ENCODE data around the gene C19orf25. TPM values are rescaled to one million over a fixed set of nuclear protein-coding genes. Genes with fewer than 3 reads are reported as not detected.

The C19orf25 gene
- total and polyA plus RNA-seq, 9 of the 15 experiments (the other 6 are each of a cell fraction or from before 2014, with no cell fraction given), result 0.79 to 96.0 (median 36.1) TPM

DNA sequence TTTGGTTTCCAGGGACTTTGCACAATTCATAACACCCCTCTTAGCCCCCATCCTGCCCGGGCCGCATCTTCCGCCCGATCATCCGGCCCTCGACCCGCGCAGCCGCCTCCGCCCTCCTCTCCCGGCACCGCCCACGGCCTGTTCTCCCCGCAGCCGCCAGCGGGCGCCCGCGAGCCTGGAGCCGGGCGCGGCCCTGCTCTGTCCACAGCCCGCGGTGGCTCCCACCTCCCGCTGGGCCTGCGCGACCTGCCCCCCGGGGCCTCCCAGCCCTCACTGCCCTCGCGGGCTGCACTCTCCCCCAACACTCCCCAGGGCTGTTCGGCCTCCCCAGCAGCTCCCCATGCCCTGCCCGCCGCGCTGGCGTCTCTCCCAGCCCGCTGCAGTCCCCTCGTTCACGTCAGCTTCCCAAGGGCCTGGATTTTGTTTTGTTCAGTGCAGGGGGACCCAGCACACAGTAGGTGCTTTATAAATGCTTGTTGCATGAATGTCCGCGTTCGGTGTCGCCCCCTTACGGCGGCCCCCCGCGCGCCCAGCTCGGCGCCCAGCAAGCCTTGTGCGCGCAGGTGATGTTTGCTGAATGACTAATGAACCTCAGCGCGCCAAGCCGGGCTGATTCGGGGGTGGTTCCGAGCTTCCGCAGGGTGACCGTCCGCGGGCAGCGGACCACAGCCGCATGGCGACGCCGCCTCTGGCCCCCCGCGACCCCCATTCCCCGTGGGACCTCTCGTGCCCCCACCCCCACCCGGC lies 33.7 kb downstream of the C19orf25 start (continued):
- TF ChIP-seq IFI16 (CRISPR knock-in tag; IDR thresholded peaks at IDR 0.05), result no peak
- TF ChIP-seq SMAD2 (IDR thresholded peaks at IDR 0.05; ENCODE audit: low read depth, low read length), result no peak
- no peak for TF ChIP-seq ZNF609 (CRISPR knock-in tag; IDR thresholded peaks at IDR 0.05; ENCODE audit: borderline replicate concordance)
- TF ChIP-seq, protein P1, sequence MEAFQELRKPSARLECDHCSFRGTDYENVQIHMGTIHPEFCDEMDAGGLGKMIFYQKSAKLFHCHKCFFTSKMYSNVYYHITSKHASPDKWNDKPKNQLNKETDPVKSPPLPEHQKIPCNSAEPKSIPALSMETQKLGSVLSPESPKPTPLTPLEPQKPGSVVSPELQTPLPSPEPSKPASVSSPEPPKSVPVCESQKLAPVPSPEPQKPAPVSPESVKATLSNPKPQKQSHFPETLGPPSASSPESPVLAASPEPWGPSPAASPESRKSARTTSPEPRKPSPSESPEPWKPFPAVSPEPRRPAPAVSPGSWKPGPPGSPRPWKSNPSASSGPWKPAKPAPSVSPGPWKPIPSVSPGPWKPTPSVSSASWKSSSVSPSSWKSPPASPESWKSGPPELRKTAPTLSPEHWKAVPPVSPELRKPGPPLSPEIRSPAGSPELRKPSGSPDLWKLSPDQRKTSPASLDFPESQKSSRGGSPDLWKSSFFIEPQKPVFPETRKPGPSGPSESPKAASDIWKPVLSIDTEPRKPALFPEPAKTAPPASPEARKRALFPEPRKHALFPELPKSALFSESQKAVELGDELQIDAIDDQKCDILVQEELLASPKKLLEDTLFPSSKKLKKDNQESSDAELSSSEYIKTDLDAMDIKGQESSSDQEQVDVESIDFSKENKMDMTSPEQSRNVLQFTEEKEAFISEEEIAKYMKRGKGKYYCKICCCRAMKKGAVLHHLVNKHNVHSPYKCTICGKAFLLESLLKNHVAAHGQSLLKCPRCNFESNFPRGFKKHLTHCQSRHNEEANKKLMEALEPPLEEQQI (IDR thresholded peaks at IDR 0.05), result no peak
- no peak for TF ChIP-seq ZNF143 (CRISPR knock-in tag; IDR thresholded peaks at IDR 0.05)
- no peak for TF ChIP-seq ZNF695 (CRISPR knock-in tag; IDR thresholded peaks at IDR 0.05)
- no peak for TF ChIP-seq TCF7 (IDR thresholded peaks at IDR 0.05; ENCODE audit: borderline replicate concordance)
- TF ChIP-seq ZNF699 (CRISPR knock-in tag; IDR thresholded peaks at IDR 0.05; ENCODE audit: insufficient replicate concordance), result no peak
- TF ChIP-seq ZNF165 (CRISPR knock-in tag; IDR thresholded peaks at IDR 0.05; ENCODE audit: borderline replicate concordance), result no peak
- no peak for TF ChIP-seq XRCC4 (IDR thresholded peaks at IDR 0.05; ENCODE audit: extremely low read depth, insufficient read depth, insufficient read length)
- TF ChIP-seq HNRNPH1 (optimal IDR thresholded peaks at IDR 0.05; ENCODE audit: low read depth, low read length), result no peak
- peak; percentile 56; the same call in 1 of the 2 replicates for TF ChIP-seq MTA3 (IDR thresholded peaks at IDR 0.05; ENCODE audit: borderline replicate concordance)
- 0 out of 4 replicates have a peak, but pooled peaks of 1 of the 2 experiments have one; percentile 50 for TF ChIP-seq NONO (IDR thresholded peaks at IDR 0.05; ENCODE audit: low read depth in 2 of 2, low read length in 1 of 2)
- TF ChIP-seq ZNF134 (CRISPR knock-in tag; conservative IDR thresholded peaks at IDR 0.05), result no peak
- no peak for TF ChIP-seq NFIX (CRISPR knock-in tag; IDR thresholded peaks at IDR 0.05; ENCODE audit: low read depth)
- no peak for TF ChIP-seq ZNF707 (CRISPR knock-in tag; conservative IDR thresholded peaks at IDR 0.05)
- no peak for TF ChIP-seq MBD1 (CRISPR knock-in tag; IDR thresholded peaks at IDR 0.05)

All from K562 (cell line).